ENCODE results near the gene ANKRD18A. TPM values are rescaled to one million over a fixed set of nuclear protein-coding genes. Genes with fewer than 3 reads are reported as not detected.

The ANKRD18A gene
- total and polyA plus RNA-seq, 9 of the 15 experiments (the other 6 are each of a cell fraction or from before 2014, with no cell fraction given) = 1.9 TPM; not detected in 8

DNA sequence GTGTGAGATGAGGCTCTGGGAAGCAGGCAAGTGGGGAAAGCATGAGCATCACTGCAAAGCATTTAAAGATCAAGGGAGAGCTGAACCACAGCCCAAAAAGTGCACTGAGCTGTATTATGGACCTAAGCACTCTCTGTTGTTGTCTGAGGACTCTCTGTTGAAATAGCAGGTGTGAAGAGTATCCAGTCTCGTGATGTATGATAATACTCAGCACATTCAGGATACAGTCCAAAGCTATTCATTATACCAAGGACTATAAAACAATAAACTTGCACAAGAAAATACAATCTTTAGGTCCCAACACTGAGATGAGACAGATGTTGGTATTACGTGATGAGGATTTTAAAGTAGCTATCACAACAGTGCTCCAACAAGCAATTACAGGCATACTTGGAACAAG is 98.6 kb downstream of the ANKRD18A start:
- intact Hi-C loops (cut with micrococcal nuclease) = no loop called here
- ATAC-seq (no peak), DNase-seq (ENCODE audit: extremely low read depth in 1 of 4, low spot score in 3 of 4) (no peak), FAIRE-seq (no peak)
- no peak overlapping the region for H3K4me2 ChIP-seq (ENCODE audit: insufficient read depth, low read length)
- H3K27ac ChIP-seq (ENCODE audit: extremely low read depth, low read depth, low read length) = no peak overlapping the region
- H3K4me1 ChIP-seq (replicated peaks in 1 of 2; ENCODE audit: control insufficient read depth in 2 of 2, insufficient read depth in 2 of 2, low read length in 2 of 2) = 0 out of 5 replicates have a peak, but pooled peaks cover 0 to 3% of the 10 kb centered on the region in 2 experiments
- 0% methylated on average over 2 of the region's 2 CpGs for WGBS (ENCODE audit: insufficient coverage, low coverage, missing lambda C conversion rate)
- H3K9me1 ChIP-seq (ENCODE audit: control insufficient read depth, insufficient read depth, low read length) = no peaks in the 10 kb centered on the region
- no TSS peak for BruUV-seq (replicated peaks)
- H3K79me2 ChIP-seq (ENCODE audit: control insufficient read depth, insufficient read depth, low read length) = no peaks in the 10 kb centered on the region
- ChIA-PET POLR2A (no interaction called here), CTCF (ENCODE audit: low intra/inter-chr PET ratio) (no interaction called here)
- in situ Hi-C loops (cut with MboI) = no loop called here
- no peak overlapping the region for H3K4me3 ChIP-seq
- H4K20me1 ChIP-seq (replicated peaks; ENCODE audit: control insufficient read depth, insufficient read depth, low read length) = no peaks in the 10 kb centered on the region
- no peaks in the 10 kb centered on the region for H3K9me3 ChIP-seq (replicated peaks; ENCODE audit: control insufficient read depth, insufficient read depth, low read depth, low read length)
- H3K36me3 ChIP-seq (ENCODE audit: control insufficient read depth, insufficient read depth, low read length) = no peaks in the 10 kb centered on the region
- no peak overlapping the region for H2AFZ ChIP-seq (ENCODE audit: low read depth, low read length)
- peaks cover 2 to 15% of the 10 kb centered on the region in 2 experiments; a peak in 3 of 5 replicates for H3K27me3 ChIP-seq (ENCODE audit: control insufficient read depth in 2 of 2, insufficient read depth in 2 of 2, low read length in 2 of 2)
- H3K9ac ChIP-seq (ENCODE audit: insufficient read depth in 1 of 2, low read depth in 2 of 2, low read length in 2 of 2) = no peak overlapping the region
- TF ChIP-seq DIDO1 (tag; IDR thresholded peaks at IDR 0.05; ENCODE audit: low read depth) (no peak), MTA3 (IDR thresholded peaks at IDR 0.05; ENCODE audit: borderline replicate concordance) (no peak), SMARCA4 (IDR thresholded peaks at IDR 0.05) (no peak), ZC3H8 (IDR thresholded peaks at IDR 0.05) (no peak), ZKSCAN8 (CRISPR knock-in tag; IDR thresholded peaks at IDR 0.05) (no peak), TARDBP (IDR thresholded peaks at IDR 0.05) (no peak), RFX7 (CRISPR knock-in tag; IDR thresholded peaks at IDR 0.05) (no peak), MXI1 (IDR thresholded peaks at IDR 0.05; ENCODE audit: low read depth, low read length) (no peak), MEF2A (IDR thresholded peaks at IDR 0.05; ENCODE audit: control insufficient read depth, low read depth, low read length) (no peak), TRIM24 (IDR thresholded peaks at IDR 0.05) (no peak), PHF8 (IDR thresholded peaks at IDR 0.05; ENCODE audit: borderline replicate concordance, low read length) (no peak), MCM2 (IDR thresholded peaks at IDR 0.05; ENCODE audit: low read depth) (no peak), CHD4 (IDR thresholded peaks at IDR 0.05; ENCODE audit: insufficient read depth, insufficient replicate concordance, low read depth, low read length, poor library complexity, severe bottlenecking) (no peak)
- TF ChIP-seq, protein P1, sequence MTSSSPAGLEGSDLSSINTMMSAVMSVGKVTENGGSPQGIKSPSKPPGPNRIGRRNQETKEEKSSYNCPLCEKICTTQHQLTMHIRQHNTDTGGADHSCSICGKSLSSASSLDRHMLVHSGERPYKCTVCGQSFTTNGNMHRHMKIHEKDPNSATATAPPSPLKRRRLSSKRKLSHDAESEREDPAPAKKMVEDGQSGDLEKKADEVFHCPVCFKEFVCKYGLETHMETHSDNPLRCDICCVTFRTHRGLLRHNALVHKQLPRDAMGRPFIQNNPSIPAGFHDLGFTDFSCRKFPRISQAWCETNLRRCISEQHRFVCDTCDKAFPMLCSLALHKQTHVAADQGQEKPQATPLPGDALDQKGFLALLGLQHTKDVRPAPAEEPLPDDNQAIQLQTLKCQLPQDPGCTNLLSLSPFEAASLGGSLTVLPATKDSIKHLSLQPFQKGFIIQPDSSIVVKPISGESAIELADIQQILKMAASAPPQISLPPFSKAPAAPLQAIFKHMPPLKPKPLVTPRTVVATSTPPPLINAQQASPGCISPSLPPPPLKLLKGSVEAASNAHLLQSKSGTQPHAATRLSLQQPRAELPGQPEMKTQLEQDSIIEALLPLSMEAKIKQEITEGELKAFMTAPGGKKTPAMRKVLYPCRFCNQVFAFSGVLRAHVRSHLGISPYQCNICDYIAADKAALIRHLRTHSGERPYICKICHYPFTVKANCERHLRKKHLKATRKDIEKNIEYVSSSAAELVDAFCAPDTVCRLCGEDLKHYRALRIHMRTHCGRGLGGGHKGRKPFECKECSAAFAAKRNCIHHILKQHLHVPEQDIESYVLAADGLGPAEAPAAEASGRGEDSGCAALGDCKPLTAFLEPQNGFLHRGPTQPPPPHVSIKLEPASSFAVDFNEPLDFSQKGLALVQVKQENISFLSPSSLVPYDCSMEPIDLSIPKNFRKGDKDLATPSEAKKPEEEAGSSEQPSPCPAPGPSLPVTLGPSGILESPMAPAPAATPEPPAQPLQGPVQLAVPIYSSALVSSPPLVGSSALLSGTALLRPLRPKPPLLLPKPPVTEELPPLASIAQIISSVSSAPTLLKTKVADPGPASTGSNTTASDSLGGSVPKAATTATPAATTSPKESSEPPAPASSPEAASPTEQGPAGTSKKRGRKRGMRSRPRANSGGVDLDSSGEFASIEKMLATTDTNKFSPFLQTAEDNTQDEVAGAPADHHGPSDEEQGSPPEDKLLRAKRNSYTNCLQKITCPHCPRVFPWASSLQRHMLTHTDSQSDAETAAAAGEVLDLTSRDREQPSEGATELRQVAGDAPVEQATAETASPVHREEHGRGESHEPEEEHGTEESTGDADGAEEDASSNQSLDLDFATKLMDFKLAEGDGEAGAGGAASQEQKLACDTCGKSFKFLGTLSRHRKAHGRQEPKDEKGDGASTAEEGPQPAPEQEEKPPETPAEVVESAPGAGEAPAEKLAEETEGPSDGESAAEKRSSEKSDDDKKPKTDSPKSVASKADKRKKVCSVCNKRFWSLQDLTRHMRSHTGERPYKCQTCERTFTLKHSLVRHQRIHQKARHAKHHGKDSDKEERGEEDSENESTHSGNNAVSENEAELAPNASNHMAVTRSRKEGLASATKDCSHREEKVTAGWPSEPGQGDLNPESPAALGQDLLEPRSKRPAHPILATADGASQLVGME (CRISPR knock-in tag; IDR thresholded peaks at IDR 0.05) = no peak
- TF ChIP-seq, protein P2, sequence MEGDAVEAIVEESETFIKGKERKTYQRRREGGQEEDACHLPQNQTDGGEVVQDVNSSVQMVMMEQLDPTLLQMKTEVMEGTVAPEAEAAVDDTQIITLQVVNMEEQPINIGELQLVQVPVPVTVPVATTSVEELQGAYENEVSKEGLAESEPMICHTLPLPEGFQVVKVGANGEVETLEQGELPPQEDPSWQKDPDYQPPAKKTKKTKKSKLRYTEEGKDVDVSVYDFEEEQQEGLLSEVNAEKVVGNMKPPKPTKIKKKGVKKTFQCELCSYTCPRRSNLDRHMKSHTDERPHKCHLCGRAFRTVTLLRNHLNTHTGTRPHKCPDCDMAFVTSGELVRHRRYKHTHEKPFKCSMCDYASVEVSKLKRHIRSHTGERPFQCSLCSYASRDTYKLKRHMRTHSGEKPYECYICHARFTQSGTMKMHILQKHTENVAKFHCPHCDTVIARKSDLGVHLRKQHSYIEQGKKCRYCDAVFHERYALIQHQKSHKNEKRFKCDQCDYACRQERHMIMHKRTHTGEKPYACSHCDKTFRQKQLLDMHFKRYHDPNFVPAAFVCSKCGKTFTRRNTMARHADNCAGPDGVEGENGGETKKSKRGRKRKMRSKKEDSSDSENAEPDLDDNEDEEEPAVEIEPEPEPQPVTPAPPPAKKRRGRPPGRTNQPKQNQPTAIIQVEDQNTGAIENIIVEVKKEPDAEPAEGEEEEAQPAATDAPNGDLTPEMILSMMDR (IDR thresholded peaks at IDR 0.05 in 2 of 3, conservative IDR thresholded peaks at IDR 0.05 in 1 of 3; ENCODE audit: insufficient read depth in 2 of 3, low read depth in 1 of 3, low read length in 3 of 3) = no peak
- TF ChIP-seq, protein P3, sequence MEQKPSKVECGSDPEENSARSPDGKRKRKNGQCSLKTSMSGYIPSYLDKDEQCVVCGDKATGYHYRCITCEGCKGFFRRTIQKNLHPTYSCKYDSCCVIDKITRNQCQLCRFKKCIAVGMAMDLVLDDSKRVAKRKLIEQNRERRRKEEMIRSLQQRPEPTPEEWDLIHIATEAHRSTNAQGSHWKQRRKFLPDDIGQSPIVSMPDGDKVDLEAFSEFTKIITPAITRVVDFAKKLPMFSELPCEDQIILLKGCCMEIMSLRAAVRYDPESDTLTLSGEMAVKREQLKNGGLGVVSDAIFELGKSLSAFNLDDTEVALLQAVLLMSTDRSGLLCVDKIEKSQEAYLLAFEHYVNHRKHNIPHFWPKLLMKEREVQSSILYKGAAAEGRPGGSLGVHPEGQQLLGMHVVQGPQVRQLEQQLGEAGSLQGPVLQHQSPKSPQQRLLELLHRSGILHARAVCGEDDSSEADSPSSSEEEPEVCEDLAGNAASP (IDR thresholded peaks at IDR 0.05) = no peak

All from K562 (cell line).